Tongue (tissue), 2 donors: Measurements from ENCODE around the gene LMCD1. TPM values are rescaled to one million over a fixed set of nuclear protein-coding genes. Genes with fewer than 3 reads are reported as not detected.

ENCODE experiments used
- DNase-seq: peaks from one replicate; pipeline ENCODE4 v3.0.0-alpha.2; 2015
- total RNA-seq: library from RNA; depleted of rRNA; stranded (reverse); fragments of >200 nt; gene quantifications from one replicate; pipeline ENCODE4 v1.2.3, GENCODE V29; 2014

LMCD1 gene
- total RNA-seq, 1 donor from 2014 or later, result 321 TPM

- DNase-seq, result peak; percentile 90
These were observed 121.5 kb downstream of the LMCD1 start for GRCh38 chr3:8622873-8623691.

DNA sequence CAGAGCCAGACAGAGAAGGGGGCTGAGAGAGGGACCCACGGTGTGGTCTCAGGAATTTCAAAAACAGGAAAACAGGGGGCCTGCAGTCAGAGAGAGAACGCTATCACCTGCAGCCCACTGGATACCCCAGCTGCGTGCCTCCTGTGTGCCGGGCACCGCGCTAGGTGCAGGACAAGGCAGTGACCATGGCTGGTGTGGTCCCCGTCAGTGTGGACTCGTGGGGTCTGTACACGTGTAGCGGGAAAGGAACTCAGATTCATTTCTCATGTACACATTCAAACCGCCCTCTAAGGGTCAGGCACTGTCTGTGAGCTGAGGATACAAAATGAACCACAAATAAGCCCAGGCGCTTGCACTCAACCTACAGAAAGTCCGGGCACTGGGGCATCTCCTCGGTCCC is 122.1 kb downstream of the LMCD1 start:
- no peak for DNase-seq

Other genes with a start within 250 kb of the LMCD1 start
- gene SSUH2, start 143.0 kb downstream of the LMCD1 start, total RNA-seq, result 2.2 TPM
- gene CAV3, start 232.0 kb downstream of the LMCD1 start, total RNA-seq, result 143 TPM